ENCODE measurements around the gene DDX49. TPM values are rescaled to one million over a fixed set of nuclear protein-coding genes. Genes with fewer than 3 reads are reported as not detected.
A peak's percentile ranks its signal among the peaks of the same experiment; 100 is the strongest.

Gene DDX49
- total RNA-seq (38.9 and 39.5 TPM in 2 replicates), polyA plus RNA-seq (43.7 and 47.5 TPM in 2 replicates), polyA minus RNA-seq (52.4 and 59.7 TPM in 2 replicates)
- total RNA-seq (2013): 32.2 TPM

- peaks cover 51% of the 10 kb centered on the region for H4K20me1 ChIP-seq (ENCODE audit: control insufficient read depth, insufficient read depth, low read length, poor library complexity, severe bottlenecking)
- H3K79me2 ChIP-seq (ENCODE audit: control insufficient read depth, insufficient read depth, low read length): peaks cover 72% of the 10 kb centered on the region
- TF ChIP-seq EZH2 (IDR thresholded peaks at IDR 0.05; ENCODE audit: borderline replicate concordance, insufficient read depth, low read depth, low read length, poor library complexity, severe bottlenecking) (no peak), CTCF (IDR thresholded peaks at IDR 0.05) (no peak)
- peak within 1 kb of the TSS; percentile 84 to 93 for H3K27ac ChIP-seq (ENCODE audit: low read length in 2 of 2)
- Mint-ChIP-seq H3K9me3 (ENCODE audit: insufficient read depth) (no peaks in the 10 kb centered on the region), H3K27ac (peak within 1 kb of the TSS; percentile 80), H3K4me1 (peaks cover 41% of the 10 kb centered on the region), H3K4me3 (peak within 1 kb of the TSS; percentile 83), H3K27me3 (no peaks in the 10 kb centered on the region)
- peaks cover 17 to 27% of the 10 kb centered on the region in 2 donors for H3K4me1 ChIP-seq (ENCODE audit: control insufficient read depth in 2 of 2, insufficient read depth in 2 of 2, low read length in 2 of 2)
- peak; percentile 97 for ATAC-seq (ENCODE audit: low read depth)
- POLR2A ChIA-PET: interaction anchor here (0.6 to 1.6 kb wide), 6 partner anchors 37 to 402 kb away, joined by 3 to 12 read pairs (median 7); partner anchors contain the start of genes ELL, KXD1, REX1BD and UBA52
- H3K27me3 ChIP-seq (replicated peaks in 1 of 4; ENCODE audit: control extremely low read depth in 1 of 4, control insufficient read depth in 3 of 4, insufficient read depth in 4 of 4, low read length in 3 of 4): no peaks in the 10 kb centered on the region
- H2AFZ ChIP-seq (ENCODE audit: insufficient read depth, low read depth, low read length, poor library complexity, severe bottlenecking): peak within 1 kb of the TSS; percentile 90
- intact Hi-C loops (cut with micrococcal nuclease): loop anchor here (1.0 to 5.0 kb wide), 8 partner anchors 13 to 1407 kb away; partner anchors contain the start of genes ARMC6, ELL, HOMER3 and PGLS
- peak within 1 kb of the TSS; percentile 93 to 100 (median 97) for H3K4me3 ChIP-seq (ENCODE audit: control extremely low read depth in 1 of 5, extremely low read depth in 1 of 5, insufficient read depth in 1 of 5, low read depth in 2 of 5, low read length in 4 of 5)
- peak; percentile 100 for DNase-seq
- H3K9me3 ChIP-seq (ENCODE audit: control extremely low read depth in 1 of 3, control insufficient read depth in 2 of 3, insufficient read depth in 1 of 3, low read length in 2 of 3): no peaks in the 10 kb centered on the region
- peak within 1 kb of the TSS; percentile 90 for H3K9ac ChIP-seq (ENCODE audit: low read length)
- under 1% methylated on average over 72 of the region's 72 CpGs for WGBS (ENCODE audit: insufficient coverage)
- peaks cover 0 to 34% of the 10 kb centered on the region in 2 experiments for H3K36me3 ChIP-seq (replicated peaks in 1 of 2; ENCODE audit: control extremely low read depth in 1 of 2, control insufficient read depth in 1 of 2, extremely low read depth in 1 of 2, insufficient read depth in 2 of 2, low read length in 1 of 2)
- H3K4me2 ChIP-seq (replicated peaks; ENCODE audit: low read depth, low read length, poor library complexity, severe bottlenecking): peak within 1 kb of the TSS; percentile 91
- CTCF ChIA-PET: interaction anchor here (0.8 to 1.9 kb wide), 4 partner anchors 72 to 331 kb away, joined by 3 to 7 read pairs (median 5); partner anchors contain the start of gene REX1BD
These were observed at the start of gene DDX49, which contains the start of gene COPE for GRCh38 chr19:18919086-18919899. TSS of gene DDX49 (plus strand) at chr19:18919715. CDS start at chr19:18919742, 27 bp downstream. TSS of gene COPE (minus strand) at chr19:18919387. CDS start at chr19:18919348, 39 bp downstream.
